ENCODE data around the gene SFSWAP. TPM values are rescaled to one million over a fixed set of nuclear protein-coding genes. Genes with fewer than 3 reads are reported as not detected.
"Not testable (repeated sequence)": the region's sequence is repeated elsewhere in the genome, so short reads cannot be mapped to it uniquely, and the experiment has no call there.

SFSWAP gene
- total RNA-seq, 4 donors from 2014 or later: 47.3 to 169 (median 75.6) TPM

- Histone ChIP-seq H3K27ac (no peak overlapping the region), H3K4me3 (no peak overlapping the region), H3K27me3 (no peaks in the 10 kb centered on the region), H3K4me1 (no peaks in the 10 kb centered on the region), H3K9me3 (peaks cover 0 to 4% (median 0%) of the 10 kb centered on the region in 4 donors), H3K36me3 (no peaks in the 10 kb centered on the region)
- TF ChIP-seq POLR2A (IDR thresholded peaks at IDR 0.05): no peak
- TF ChIP-seq CTCF (IDR thresholded peaks at IDR 0.05): no peak
- DNase-seq: no peak
Observed at GRCh38 chr12:131700271-131700670, 10.6 kb upstream of the SFSWAP start.

- TF ChIP-seq CTCF (IDR thresholded peaks at IDR 0.05) (no peak), POLR2A (IDR thresholded peaks at IDR 0.05) (no peak)
- H3K27ac ChIP-seq: no peak overlapping the region
- H3K36me3 ChIP-seq: no peaks in the 10 kb centered on the region
- DNase-seq: no peak
- H3K9me3 ChIP-seq: peaks cover 0 to 4% (median 0%) of the 10 kb centered on the region in 4 donors
- H3K4me1 ChIP-seq: no peaks in the 10 kb centered on the region
- no peaks in the 10 kb centered on the region for H3K27me3 ChIP-seq
- H3K4me3 ChIP-seq: no peak overlapping the region
Observed at GRCh38 chr12:131701705-131702572, 9.0 kb upstream of the SFSWAP start.

GRCh38 chr12:131702573-131702877, 8.4 kb upstream of the SFSWAP start:
- no peaks in the 10 kb centered on the region for H3K36me3 ChIP-seq
- no peaks in the 10 kb centered on the region for H3K4me1 ChIP-seq
- no peak for DNase-seq
- H3K4me3 ChIP-seq: no peak overlapping the region
- peaks cover 0 to 4% (median 0%) of the 10 kb centered on the region in 4 donors for H3K9me3 ChIP-seq
- no peak overlapping the region for H3K27ac ChIP-seq
- TF ChIP-seq CTCF (IDR thresholded peaks at IDR 0.05) (no peak), POLR2A (IDR thresholded peaks at IDR 0.05) (no peak)
- no peaks in the 10 kb centered on the region for H3K27me3 ChIP-seq

- Histone ChIP-seq H3K27ac (no peak overlapping the region), H3K27me3 (no peaks in the 10 kb centered on the region), H3K36me3 (no peaks in the 10 kb centered on the region), H3K4me3 (no peak overlapping the region), H3K9me3 (peaks cover 0 to 4% (median 0%) of the 10 kb centered on the region in 4 donors), H3K4me1 (no peaks in the 10 kb centered on the region)
- no peak for TF ChIP-seq POLR2A (IDR thresholded peaks at IDR 0.05)
- no peak for TF ChIP-seq CTCF (IDR thresholded peaks at IDR 0.05)
- no peak for DNase-seq
Observed at GRCh38 chr12:131703161-131703560, 7.7 kb upstream of the SFSWAP start.

GRCh38 chr12:131704509-131704908, 6.4 kb upstream of the SFSWAP start:
- DNase-seq: no peak
- H3K27me3 ChIP-seq: no peaks in the 10 kb centered on the region
- no peak overlapping the region for H3K27ac ChIP-seq
- no peaks in the 10 kb centered on the region for H3K4me1 ChIP-seq
- no peak overlapping the region for H3K4me3 ChIP-seq
- no peaks in the 10 kb centered on the region for H3K36me3 ChIP-seq
- TF ChIP-seq POLR2A (IDR thresholded peaks at IDR 0.05): no peak
- no peak for TF ChIP-seq CTCF (IDR thresholded peaks at IDR 0.05)
- H3K9me3 ChIP-seq: peaks cover 0 to 4% (median 0%) of the 10 kb centered on the region in 4 donors

- not testable (repeated sequence) for H3K9me3 ChIP-seq, H3K4me1 ChIP-seq, H3K27ac ChIP-seq, H3K27me3 ChIP-seq, H3K4me3 ChIP-seq, H3K36me3 ChIP-seq, DNase-seq
Observed at GRCh38 chr12:131706709-131707108, 4.2 kb upstream of the SFSWAP start.
